ENCODE data around the gene BAX. TPM values are rescaled to one million over a fixed set of nuclear protein-coding genes. Genes with fewer than 3 reads are reported as not detected.
"Not testable (repeated sequence)": the region's sequence is repeated elsewhere in the genome, so short reads cannot be mapped to it uniquely, and the experiment has no call there.

Gene BAX
- 38.2 and 61.4 TPM in 2 replicates for total RNA-seq (2014; rRNA removed; shearing (Covaris generic); ENCODE audit: low replicate concordance)

GRCh38 chr19:48954595-48955307 lies at the start of gene BAX:
TSS of gene BAX (plus strand) at chr19:48954875. CDS start at chr19:48954929, 54 bp downstream.
- Histone ChIP-seq H3K4me3 (peak within 1 kb of the TSS; percentile 96), H3K27me3 (no peaks in the 10 kb centered on the region), H3K9me3 (no peaks in the 10 kb centered on the region), H3K36me3 (peaks cover 28% of the 10 kb centered on the region)
- DNase-seq, result peak; percentile 98

- Histone ChIP-seq H3K9me3 (no peaks in the 10 kb centered on the region), H3K4me3 (no peak overlapping the region), H3K27me3 (no peaks in the 10 kb centered on the region), H3K36me3 (peaks cover 66% of the 10 kb centered on the region)
- no peak for DNase-seq
Observed at GRCh38 chr19:48905664-48906063, 49.0 kb upstream of the BAX start.

- Histone ChIP-seq H3K27me3 (no peaks in the 10 kb centered on the region), H3K36me3 (peaks cover 66% of the 10 kb centered on the region), H3K4me3 (no peak overlapping the region), H3K9me3 (no peaks in the 10 kb centered on the region)
- no peak for DNase-seq
Observed at GRCh38 chr19:48906324-48906723, 48.4 kb upstream of the BAX start.

GRCh38 chr19:48907671-48908070 lies 47.0 kb upstream of the BAX start:
- H3K9me3 ChIP-seq, result no peaks in the 10 kb centered on the region
- H3K36me3 ChIP-seq, result peaks cover 67% of the 10 kb centered on the region

GRCh38 chr19:48909424-48910077 lies 45.1 kb upstream of the BAX start:
- not testable (repeated sequence) for H3K9me3 ChIP-seq, DNase-seq, H3K4me3 ChIP-seq, H3K27me3 ChIP-seq
- peaks cover 80% of the 10 kb centered on the region for H3K36me3 ChIP-seq

More at GRCh38 chr19:48907671-48908070, 47.0 kb upstream of the BAX start:
- no peak overlapping the region for H3K4me3 ChIP-seq
- no peaks in the 10 kb centered on the region for H3K27me3 ChIP-seq
- DNase-seq, result no peak

- H3K27me3 ChIP-seq, result no peaks in the 10 kb centered on the region
- peaks cover 71% of the 10 kb centered on the region for H3K36me3 ChIP-seq
- no peak overlapping the region for H3K4me3 ChIP-seq
- no peak for DNase-seq
- H3K9me3 ChIP-seq, result no peaks in the 10 kb centered on the region
Observed at GRCh38 chr19:48910803-48911202, 43.9 kb upstream of the BAX start.

GRCh38 chr19:48913114-48913889 lies 41.4 kb upstream of the BAX start:
- Histone ChIP-seq H3K27me3 (no peaks in the 10 kb centered on the region), H3K9me3 (no peaks in the 10 kb centered on the region), H3K36me3 (peaks cover 68% of the 10 kb centered on the region), H3K4me3 (no peak overlapping the region)
- DNase-seq, result no peak

- Histone ChIP-seq H3K4me3 (no peak overlapping the region), H3K9me3 (no peaks in the 10 kb centered on the region), H3K27me3 (no peaks in the 10 kb centered on the region), H3K36me3 (peaks cover 71% of the 10 kb centered on the region)
- no peak for DNase-seq
Observed at GRCh38 chr19:48914181-48914580, 40.5 kb upstream of the BAX start.

- H3K27me3 ChIP-seq, result no peaks in the 10 kb centered on the region
- no peak for DNase-seq
- no peak overlapping the region for H3K4me3 ChIP-seq
- no peaks in the 10 kb centered on the region for H3K9me3 ChIP-seq
- peaks cover 70% of the 10 kb centered on the region for H3K36me3 ChIP-seq
Observed at GRCh38 chr19:48915757-48916156, 38.9 kb upstream of the BAX start.

GRCh38 chr19:48918071-48918470 lies 36.6 kb upstream of the BAX start:
- DNase-seq, result no peak
- Histone ChIP-seq H3K27me3 (no peaks in the 10 kb centered on the region), H3K9me3 (no peaks in the 10 kb centered on the region), H3K36me3 (peaks cover 67% of the 10 kb centered on the region), H3K4me3 (no peak overlapping the region)

GRCh38 chr19:48918801-48919247 lies 35.9 kb upstream of the BAX start:
- Histone ChIP-seq H3K36me3 (peaks cover 68% of the 10 kb centered on the region), H3K4me3 (no peak overlapping the region), H3K27me3 (no peaks in the 10 kb centered on the region), H3K9me3 (no peaks in the 10 kb centered on the region)
- DNase-seq, result peak; percentile 21

GRCh38 chr19:48919271-48919670 lies 35.4 kb upstream of the BAX start:
- H3K27me3 ChIP-seq, H3K9me3 ChIP-seq, DNase-seq, H3K4me3 ChIP-seq: not testable (repeated sequence)
- H3K36me3 ChIP-seq, result peaks cover 64% of the 10 kb centered on the region

- Histone ChIP-seq H3K9me3 (no peaks in the 10 kb centered on the region), H3K4me3 (no peak overlapping the region), H3K36me3 (peaks cover 59% of the 10 kb centered on the region), H3K27me3 (no peaks in the 10 kb centered on the region)
- DNase-seq, result no peak
Observed at GRCh38 chr19:48920949-48921348, 33.7 kb upstream of the BAX start.

GRCh38 chr19:48921721-48922500 lies 32.8 kb upstream of the BAX start:
- Histone ChIP-seq H3K9me3 (no peaks in the 10 kb centered on the region), H3K27me3 (no peaks in the 10 kb centered on the region), H3K4me3 (no peak overlapping the region), H3K36me3 (peaks cover 50% of the 10 kb centered on the region)
- no peak for DNase-seq

GRCh38 chr19:48922548-48923490 lies 31.9 kb upstream of the BAX start:
- Histone ChIP-seq H3K4me3 (no peak overlapping the region), H3K9me3 (no peaks in the 10 kb centered on the region), H3K36me3 (peaks cover 47% of the 10 kb centered on the region), H3K27me3 (no peaks in the 10 kb centered on the region)
- DNase-seq, result no peak

Data from MG63 (cell line).